Activated CD4-positive, alpha-beta T cell treated with anti-CD3 and anti-CD28 coated beads for 4 hours (primary cell): ENCODE measurements around the gene TSPAN18.

Experiments
- DNase-seq, 2 donors: peaks; one replicate each; pipeline ENCODE4 v3.0.0-alpha.2; 2020

The TSPAN18 gene

GRCh38 chr11:44711787-44712608 is 14.8 kb upstream of the TSPAN18 start:
- no peak for DNase-seq

DNA sequence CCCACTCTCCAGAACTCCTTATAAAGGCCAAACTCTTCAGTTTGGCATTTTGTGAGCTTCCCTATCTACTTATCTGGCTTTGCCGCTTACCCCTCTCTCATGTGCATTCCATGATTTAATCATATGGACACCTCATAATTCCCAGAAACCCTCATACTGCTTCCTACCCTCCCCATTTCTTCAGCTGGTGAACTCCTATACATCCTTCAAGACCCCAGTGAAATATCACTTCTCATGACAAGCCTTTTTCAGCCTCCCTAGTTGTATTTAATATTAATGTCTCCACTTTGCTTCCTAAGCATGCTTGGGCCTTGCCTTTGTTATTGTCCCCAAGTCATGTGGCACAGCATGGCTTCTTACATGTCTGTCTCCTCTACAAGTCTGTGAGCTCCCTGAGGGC is 13.7 kb upstream of the TSPAN18 start:
- DNase-seq = no peak

- no peak for DNase-seq
These were observed 10.5 kb upstream of the TSPAN18 start for GRCh38 chr11:44716256-44716655.

DNA sequence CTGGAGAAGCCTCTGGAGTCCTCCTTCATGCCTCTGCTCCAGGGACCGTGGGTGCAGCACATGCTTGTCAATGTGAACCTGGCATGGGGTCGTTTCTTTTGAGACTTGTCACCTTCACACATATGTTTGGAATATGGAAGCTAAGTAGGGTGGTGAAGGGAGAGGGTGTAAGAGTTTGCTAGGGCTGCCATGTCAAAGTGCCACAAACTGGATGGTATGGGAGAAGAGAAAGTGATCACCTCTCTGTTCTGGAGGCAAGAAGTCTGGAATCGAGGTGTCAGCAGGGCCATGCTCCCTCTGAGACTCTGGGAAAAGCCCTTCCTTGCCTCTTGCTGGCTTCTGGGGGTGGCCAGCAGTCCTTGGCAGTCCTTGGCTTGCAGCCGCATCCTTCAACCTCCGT is 8.7 kb upstream of the TSPAN18 start:
- DNase-seq = no peak

DNA sequence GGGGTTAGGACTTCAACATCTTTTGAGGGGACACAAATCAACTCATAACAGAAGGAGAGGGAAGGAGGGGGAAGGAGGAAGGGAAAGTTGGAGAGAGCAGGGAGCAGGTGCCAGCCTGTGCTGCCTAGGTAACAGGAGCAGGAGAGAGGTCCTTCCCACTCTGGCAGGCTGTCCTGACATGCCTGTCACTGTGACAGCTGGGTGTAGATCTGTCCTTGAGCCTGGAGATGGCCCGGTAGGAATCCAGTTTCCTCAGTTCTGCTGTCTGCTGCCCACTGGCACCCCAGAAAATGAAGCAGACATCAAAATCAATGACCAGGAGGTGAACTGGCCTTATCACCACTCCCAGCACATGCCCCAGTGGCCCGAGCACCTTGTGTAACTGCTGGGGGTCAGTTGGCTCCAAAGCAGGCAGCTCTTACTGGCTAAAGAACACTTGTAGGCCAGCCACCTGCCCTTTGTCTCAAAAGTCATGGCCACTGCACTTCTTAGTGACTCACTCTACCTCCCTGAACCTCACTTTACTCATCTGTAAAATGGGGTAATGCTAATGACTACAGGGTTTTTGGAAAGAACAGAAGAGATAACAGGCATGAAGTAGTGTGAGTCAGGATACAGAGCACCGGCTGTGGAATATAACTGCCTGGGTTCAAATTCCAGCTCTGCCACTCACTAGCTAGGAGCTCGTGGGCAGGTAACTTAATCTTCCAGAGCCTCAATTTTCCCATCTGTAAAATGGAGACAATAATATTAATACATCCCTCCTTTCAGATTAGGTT is 8.0 kb upstream of the TSPAN18 start:
- DNase-seq = no peak

- DNase-seq = no peak
These were observed 1.6 kb upstream of the TSPAN18 start for GRCh38 chr11:44725016-44725685.

DNA sequence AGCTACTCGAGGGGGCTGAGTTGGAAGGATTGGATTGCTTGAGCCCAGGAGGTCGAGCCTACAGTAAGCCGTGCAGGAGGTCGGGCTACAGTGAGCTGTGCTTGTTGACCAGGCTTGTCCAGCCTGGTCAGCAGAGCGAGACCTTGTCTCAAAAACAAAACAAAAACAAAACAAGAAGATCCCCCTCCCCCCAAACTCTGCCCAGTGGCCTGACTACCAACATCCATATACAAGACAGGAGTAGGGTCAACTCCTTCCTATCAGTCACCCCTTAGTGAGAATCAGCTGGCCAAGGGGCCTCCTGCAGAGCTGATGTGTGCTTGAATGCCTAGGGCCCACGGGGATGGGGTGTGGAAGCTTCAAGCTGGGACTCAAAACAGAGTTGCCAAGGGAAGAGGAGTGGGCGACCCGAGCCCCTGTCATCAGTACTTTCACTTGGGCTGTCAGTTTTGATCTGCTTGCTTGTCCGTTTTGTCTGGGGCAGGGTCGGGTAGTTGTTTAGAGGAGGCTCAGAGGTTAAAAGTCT is 942 bp upstream of the TSPAN18 start:
- peak in 1 of 2 donors; percentile 6 for DNase-seq

DNA sequence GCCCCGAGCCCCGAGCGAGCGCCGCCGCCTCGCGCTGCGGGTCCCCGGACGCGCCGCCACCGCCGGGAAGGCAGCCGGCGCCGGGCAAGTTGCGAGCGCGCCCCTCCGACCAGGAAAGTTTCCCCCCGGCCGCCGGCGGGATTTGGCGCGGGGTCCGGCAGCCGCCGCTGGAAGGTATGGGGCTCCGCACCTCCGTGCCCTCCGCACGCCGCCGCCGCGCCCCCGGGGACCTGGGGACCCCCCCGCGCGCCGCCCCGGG is 281 bp downstream of the TSPAN18 start:
- DNase-seq = no peak

GRCh38 chr11:44727373-44728287 is 868 bp downstream of the TSPAN18 start:
- DNase-seq = peak; percentile 72 to 79

DNA sequence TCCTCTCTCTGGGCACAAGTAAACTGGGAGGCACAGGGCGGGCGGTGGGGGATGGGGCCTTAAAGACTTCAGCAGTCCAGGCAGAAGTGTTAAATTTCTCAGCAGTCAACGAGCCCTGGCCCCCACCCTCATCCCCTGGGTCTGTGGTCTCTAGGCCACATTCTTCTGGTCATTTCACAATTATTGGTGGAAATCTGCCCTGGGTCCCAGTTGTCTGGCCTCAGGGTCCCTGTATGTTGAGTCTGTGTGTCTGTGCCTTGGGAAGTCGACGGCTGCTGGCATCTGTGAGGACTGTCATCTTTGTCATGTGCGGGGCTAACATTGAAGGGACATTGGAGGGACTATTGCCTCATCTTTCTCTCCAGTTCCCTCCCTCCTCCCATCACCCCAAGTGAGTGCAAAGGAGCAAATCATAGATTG is 1.7 kb downstream of the TSPAN18 start:
- DNase-seq = no peak

- DNase-seq = no peak
These were observed 2.3 kb downstream of the TSPAN18 start for GRCh38 chr11:44729063-44729462.

DNA sequence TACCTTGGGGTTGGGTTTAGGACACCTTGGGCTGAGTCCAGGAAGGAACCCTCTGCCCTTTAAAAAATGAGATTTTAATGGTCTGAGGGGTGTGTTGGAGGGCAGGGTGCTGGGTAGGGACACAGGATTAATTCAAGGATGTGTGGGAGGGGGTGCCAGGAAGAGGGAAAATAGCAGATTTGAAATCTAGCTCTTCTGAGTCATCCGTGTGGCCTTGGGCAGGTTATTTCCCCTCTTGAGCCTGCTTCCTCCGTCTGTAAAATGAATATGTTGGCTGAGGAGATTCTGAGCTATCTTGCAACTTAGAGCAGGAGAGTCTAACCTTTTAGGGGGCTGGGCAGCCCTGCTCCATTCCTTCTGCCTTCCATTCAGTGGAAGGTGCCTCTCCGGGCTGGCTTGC is 3.0 kb downstream of the TSPAN18 start:
- DNase-seq = no peak

- DNase-seq = no peak
These were observed 4.0 kb downstream of the TSPAN18 start for GRCh38 chr11:44730775-44731174.

GRCh38 chr11:44731685-44732430 is 5.1 kb downstream of the TSPAN18 start:
- no peak for DNase-seq

DNA sequence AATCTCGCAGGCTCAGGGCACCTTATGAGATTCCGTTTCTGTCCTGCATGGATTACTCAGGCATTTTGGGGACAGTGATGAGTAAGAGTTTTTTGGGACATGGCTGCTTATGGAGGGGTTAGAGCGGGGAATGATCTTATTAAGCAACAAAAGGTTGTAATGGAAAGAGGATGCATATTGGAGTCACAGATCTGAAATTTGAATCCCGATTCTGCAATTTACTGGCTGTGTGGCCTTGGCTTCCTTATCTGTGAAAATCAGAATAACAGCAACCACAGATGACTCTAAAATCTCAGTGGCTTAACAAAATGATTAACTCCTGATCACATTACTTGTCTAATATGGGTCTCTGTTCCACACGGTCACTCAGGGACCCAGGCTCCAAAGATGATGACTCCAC is 5.8 kb downstream of the TSPAN18 start:
- DNase-seq = no peak

- no peak for DNase-seq
These were observed 7.1 kb downstream of the TSPAN18 start for GRCh38 chr11:44733877-44734276.

GRCh38 chr11:44734843-44735381 is 8.2 kb downstream of the TSPAN18 start:
- no peak for DNase-seq

GRCh38 chr11:44736791-44737190 is 10.0 kb downstream of the TSPAN18 start:
- DNase-seq = no peak

DNA sequence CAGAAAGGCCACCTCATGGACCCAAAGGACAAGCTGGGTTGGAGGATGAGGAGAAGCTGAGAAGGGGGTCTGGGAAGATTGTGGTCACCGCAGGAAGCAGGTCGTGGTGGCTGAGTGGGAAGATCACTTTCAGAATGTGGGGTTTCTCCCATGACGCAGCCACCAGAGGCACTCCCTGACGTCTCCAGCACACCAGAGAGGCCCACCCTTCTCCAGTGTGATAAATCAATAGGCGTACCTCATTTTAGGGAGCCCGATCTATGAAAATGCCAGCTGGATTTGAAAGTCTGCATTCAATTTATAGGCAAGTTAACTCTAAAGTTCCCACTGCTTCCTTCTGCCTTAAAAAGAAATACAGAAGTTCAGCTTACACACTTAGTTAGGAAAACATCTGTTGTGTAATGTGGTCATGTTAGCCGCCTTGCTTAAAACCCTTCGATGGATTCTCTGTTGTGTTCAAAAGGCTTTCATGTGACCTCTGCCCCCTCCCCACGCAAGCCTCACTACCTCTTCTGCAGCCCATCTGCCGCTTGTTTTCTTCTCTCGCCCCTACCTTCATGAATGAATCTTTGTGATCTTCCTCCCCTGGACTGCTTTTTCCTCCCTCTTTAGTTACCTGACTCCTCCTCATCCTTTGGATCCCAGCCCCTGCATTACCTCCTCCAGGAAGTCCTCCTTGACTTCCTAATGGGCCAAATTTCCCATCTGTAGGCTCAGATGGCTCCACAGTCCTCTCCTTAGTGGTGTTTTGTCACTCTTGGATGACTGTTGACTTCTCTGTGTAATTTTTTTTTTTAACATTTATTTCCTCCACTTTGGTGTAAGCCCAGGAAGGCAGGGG is 10.7 kb downstream of the TSPAN18 start:
- DNase-seq = no peak

- DNase-seq = no peak
These were observed 12.0 kb downstream of the TSPAN18 start for GRCh38 chr11:44738791-44739190.

DNA sequence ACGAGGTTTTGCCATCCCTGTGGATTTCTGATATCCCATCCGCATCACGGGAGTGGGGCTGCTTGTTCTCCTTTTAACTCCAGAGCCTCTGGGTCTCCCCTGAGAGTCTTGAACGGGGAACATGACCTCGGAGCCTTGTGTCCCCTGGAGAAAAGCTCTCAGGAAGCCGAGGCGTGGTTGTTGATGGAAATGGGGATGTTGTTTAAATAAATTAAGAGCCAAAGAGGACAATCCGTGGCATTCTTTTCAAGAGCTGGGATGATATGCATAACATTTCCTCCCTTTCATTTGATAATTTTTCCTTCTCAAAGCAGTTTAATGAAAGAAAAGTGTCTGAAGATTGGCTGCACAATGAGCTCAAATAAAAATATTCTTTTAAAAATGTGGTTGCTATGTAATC is 14.2 kb downstream of the TSPAN18 start:
- no peak for DNase-seq
